ENCODE data around the gene WFDC13. TPM values are rescaled to one million over a fixed set of nuclear protein-coding genes. Genes with fewer than 3 reads are reported as not detected.

Gene WFDC13
- total and polyA plus RNA-seq, 2 donors (not counting 1 experiment from before 2014, with no cell fraction given), result not detected

GRCh38 chr20:45751721-45752120 lies 49.9 kb downstream of the WFDC13 start:
- WGBS (ENCODE audit: insufficient coverage), result no CpG with 5 or more reads among the region's 1 CpG
- POLR2A ChIA-PET, result no interaction called here
- no peak overlapping the region for H2AFZ ChIP-seq (ENCODE audit: insufficient read depth, low read depth, low read length, poor library complexity, severe bottlenecking)
- no peak overlapping the region for H3K27ac ChIP-seq (ENCODE audit: low read length in 2 of 2)
- peaks cover 0 to 3% (median 0%) of the 10 kb centered on the region in 4 experiments for H3K27me3 ChIP-seq (replicated peaks in 1 of 4; ENCODE audit: control extremely low read depth in 1 of 4, control insufficient read depth in 3 of 4, insufficient read depth in 4 of 4, low read length in 3 of 4)
- DNase-seq (no peak), ATAC-seq (ENCODE audit: low read depth) (no peak)
- no peaks in the 10 kb centered on the region for H3K4me1 Mint-ChIP-seq
- H3K36me3 ChIP-seq (replicated peaks in 1 of 2; ENCODE audit: control extremely low read depth in 1 of 2, control insufficient read depth in 1 of 2, extremely low read depth in 1 of 2, insufficient read depth in 2 of 2, low read length in 1 of 2), result no peaks in the 10 kb centered on the region
- CTCF ChIA-PET, result no interaction called here
- no peak overlapping the region for H3K27ac Mint-ChIP-seq
- no peak overlapping the region for H3K4me3 ChIP-seq (ENCODE audit: control extremely low read depth in 1 of 5, extremely low read depth in 1 of 5, insufficient read depth in 1 of 5, low read depth in 2 of 5, low read length in 4 of 5)
- no peaks in the 10 kb centered on the region for H3K4me1 ChIP-seq (ENCODE audit: control insufficient read depth in 2 of 2, insufficient read depth in 2 of 2, low read length in 2 of 2)
- H3K27me3 Mint-ChIP-seq, result peaks cover 40% of the 10 kb centered on the region
- H3K4me3 Mint-ChIP-seq, result no peak overlapping the region
- H3K9me3 Mint-ChIP-seq (ENCODE audit: insufficient read depth), result peaks cover 5% of the 10 kb centered on the region
- no peaks in the 10 kb centered on the region for H4K20me1 ChIP-seq (ENCODE audit: control insufficient read depth, insufficient read depth, low read length, poor library complexity, severe bottlenecking)
- intact Hi-C loops (cut with micrococcal nuclease), result no loop called here
- peaks cover 1 to 4% (median 3%) of the 10 kb centered on the region in 3 donors for H3K9me3 ChIP-seq (ENCODE audit: control extremely low read depth in 1 of 3, control insufficient read depth in 2 of 3, insufficient read depth in 1 of 3, low read length in 2 of 3)
- no peak overlapping the region for H3K4me2 ChIP-seq (replicated peaks; ENCODE audit: low read depth, low read length, poor library complexity, severe bottlenecking)
- TF ChIP-seq EZH2 (IDR thresholded peaks at IDR 0.05; ENCODE audit: borderline replicate concordance, insufficient read depth, low read depth, low read length, poor library complexity, severe bottlenecking) (no peak), CTCF (IDR thresholded peaks at IDR 0.05) (no peak)
- H3K79me2 ChIP-seq (ENCODE audit: control insufficient read depth, insufficient read depth, low read length), result no peaks in the 10 kb centered on the region
- H3K9ac ChIP-seq (ENCODE audit: low read length), result no peak overlapping the region

- Histone ChIP-seq H3K9me3 (ENCODE audit: control extremely low read depth in 1 of 3, control insufficient read depth in 2 of 3, insufficient read depth in 1 of 3, low read length in 2 of 3) (peaks cover 1 to 4% (median 3%) of the 10 kb centered on the region in 3 donors), H3K4me1 (ENCODE audit: control insufficient read depth in 2 of 2, insufficient read depth in 2 of 2, low read length in 2 of 2) (no peaks in the 10 kb centered on the region), H3K4me3 (ENCODE audit: control extremely low read depth in 1 of 5, extremely low read depth in 1 of 5, insufficient read depth in 1 of 5, low read depth in 2 of 5, low read length in 4 of 5) (no peak overlapping the region), H3K9ac (ENCODE audit: low read length) (no peak overlapping the region), H3K4me2 (replicated peaks; ENCODE audit: low read depth, low read length, poor library complexity, severe bottlenecking) (no peak overlapping the region), H3K27ac (ENCODE audit: low read length in 2 of 2) (no peak overlapping the region), H3K36me3 (replicated peaks in 1 of 2; ENCODE audit: control extremely low read depth in 1 of 2, control insufficient read depth in 1 of 2, extremely low read depth in 1 of 2, insufficient read depth in 2 of 2, low read length in 1 of 2) (no peaks in the 10 kb centered on the region), H4K20me1 (ENCODE audit: control insufficient read depth, insufficient read depth, low read length, poor library complexity, severe bottlenecking) (no peaks in the 10 kb centered on the region), H2AFZ (ENCODE audit: insufficient read depth, low read depth, low read length, poor library complexity, severe bottlenecking) (no peak overlapping the region), H3K79me2 (ENCODE audit: control insufficient read depth, insufficient read depth, low read length) (no peaks in the 10 kb centered on the region), H3K27me3 (replicated peaks in 1 of 4; ENCODE audit: control extremely low read depth in 1 of 4, control insufficient read depth in 3 of 4, insufficient read depth in 4 of 4, low read length in 3 of 4) (peaks cover 0 to 3% (median 0%) of the 10 kb centered on the region in 4 experiments)
- ATAC-seq (ENCODE audit: low read depth), result no peak
- intact Hi-C loops (cut with micrococcal nuclease), result no loop called here
- peaks cover 33% of the 10 kb centered on the region for H3K27me3 Mint-ChIP-seq
- no peak overlapping the region for H3K27ac Mint-ChIP-seq
- H3K4me3 Mint-ChIP-seq, result no peak overlapping the region
- peaks cover 5% of the 10 kb centered on the region for H3K9me3 Mint-ChIP-seq (ENCODE audit: insufficient read depth)
- CTCF ChIA-PET, result no interaction called here
- no peaks in the 10 kb centered on the region for H3K4me1 Mint-ChIP-seq
- POLR2A ChIA-PET, result no interaction called here
- 84% methylated on average over 2 of the region's 3 CpGs for WGBS (ENCODE audit: insufficient coverage)
- TF ChIP-seq EZH2 (IDR thresholded peaks at IDR 0.05; ENCODE audit: borderline replicate concordance, insufficient read depth, low read depth, low read length, poor library complexity, severe bottlenecking) (no peak), CTCF (IDR thresholded peaks at IDR 0.05) (no peak)
- no peak for DNase-seq
Measured at GRCh38 chr20:45752746-45753145, 50.9 kb downstream of the WFDC13 start.

Data from B cell (primary cell).